NCI-H460 (cell line): ENCODE measurements around the gene NR3C1. TPM values are rescaled to one million over a fixed set of nuclear protein-coding genes. Genes with fewer than 3 reads are reported as not detected.

ENCODE experiments used
- DNase-seq: peaks from one replicate; pipeline ENCODE4 v3.0.0-alpha.2; 2016; ENCODE audit warnings: low read depth; ENCODE audit errors: extremely low read depth
- total RNA-seq: library from RNA; depleted of rRNA; stranded (reverse); fragments of >200 nt; shearing (Covaris generic); gene quantifications from 2 replicates; pipeline ENCODE4 v1.2.3, GENCODE V29; 2014

The NR3C1 gene
- total RNA-seq, 1 experiment from 2014 or later: 22.5 TPM

GRCh38 chr5:143244000-143244736, 159.3 kb downstream of the NR3C1 start:
- peak; percentile 84 for DNase-seq

- DNase-seq: no peak
These were observed 160.4 kb downstream of the NR3C1 start for GRCh38 chr5:143243103-143243502.

GRCh38 chr5:143241892-143242291, 161.6 kb downstream of the NR3C1 start:
- DNase-seq: no peak

DNA sequence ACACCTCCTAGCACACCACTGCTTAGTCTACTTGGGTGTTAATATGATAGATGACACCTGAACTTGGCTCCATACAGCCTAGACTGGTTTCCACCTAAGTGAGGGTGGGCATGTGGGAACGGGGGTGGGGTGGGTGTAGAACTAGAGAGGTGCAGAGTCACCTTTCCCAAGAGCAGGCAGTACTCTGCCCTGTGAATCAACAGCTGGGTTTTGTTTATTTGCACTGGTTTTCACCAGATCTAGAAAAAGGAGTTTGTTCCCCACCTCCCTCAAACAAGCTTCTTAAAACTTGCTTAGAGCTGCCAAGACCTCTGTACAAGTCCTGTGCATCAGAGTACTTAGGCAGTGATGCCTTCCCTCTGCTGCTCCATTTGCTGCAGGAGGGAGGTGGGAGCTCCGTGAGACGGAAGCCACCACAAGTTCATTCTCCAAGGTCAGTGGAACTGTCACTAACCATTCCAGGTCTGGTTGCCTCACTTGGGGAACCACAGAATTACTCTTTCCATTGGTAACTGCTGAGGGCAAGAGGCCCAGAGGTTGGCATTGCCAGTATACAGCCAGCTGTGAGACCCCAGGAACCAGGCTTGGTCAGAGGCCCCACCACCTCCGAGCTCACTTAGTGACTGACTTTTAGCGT, 163.5 kb downstream of the NR3C1 start:
- DNase-seq: no peak

DNA sequence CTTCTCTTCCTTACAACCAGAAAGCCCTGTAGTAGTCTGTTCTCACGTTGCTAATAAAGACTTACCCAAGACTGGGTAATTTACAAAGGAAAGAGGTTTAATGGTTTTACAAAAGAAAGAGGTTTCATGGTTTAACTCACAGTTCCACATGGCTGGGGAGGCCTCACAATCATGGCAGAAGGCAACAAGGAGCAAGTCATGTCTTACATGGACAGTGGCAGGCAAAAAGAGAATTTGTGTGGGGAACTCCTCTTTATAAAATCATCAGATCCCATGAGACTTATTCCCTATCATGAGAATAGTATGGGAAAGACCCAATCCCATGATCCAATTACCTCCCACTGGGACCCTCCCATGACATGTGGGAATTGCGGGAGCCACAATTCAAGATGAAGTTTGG, 164.9 kb downstream of the NR3C1 start:
- DNase-seq: no peak

DNA sequence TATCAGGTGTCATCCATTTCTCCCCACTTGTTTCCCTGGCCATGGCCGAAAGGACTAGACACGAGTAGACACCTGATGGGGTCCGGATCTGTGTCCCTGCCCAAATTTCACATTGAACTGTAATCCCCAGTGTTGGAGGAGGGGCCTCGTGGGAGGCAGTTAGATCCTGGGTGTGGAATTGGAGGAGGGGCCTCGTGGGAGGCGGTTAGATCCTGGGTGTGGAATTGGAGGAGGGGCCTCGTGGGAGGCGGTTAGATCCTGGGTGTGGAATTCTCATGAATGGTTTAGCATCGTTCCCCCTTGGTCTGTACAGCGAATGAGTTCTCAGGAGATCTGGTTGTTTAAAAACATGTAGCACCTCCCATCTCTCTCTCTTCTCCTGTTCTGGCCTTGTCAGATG, 165.8 kb downstream of the NR3C1 start:
- DNase-seq: no peak

DNA sequence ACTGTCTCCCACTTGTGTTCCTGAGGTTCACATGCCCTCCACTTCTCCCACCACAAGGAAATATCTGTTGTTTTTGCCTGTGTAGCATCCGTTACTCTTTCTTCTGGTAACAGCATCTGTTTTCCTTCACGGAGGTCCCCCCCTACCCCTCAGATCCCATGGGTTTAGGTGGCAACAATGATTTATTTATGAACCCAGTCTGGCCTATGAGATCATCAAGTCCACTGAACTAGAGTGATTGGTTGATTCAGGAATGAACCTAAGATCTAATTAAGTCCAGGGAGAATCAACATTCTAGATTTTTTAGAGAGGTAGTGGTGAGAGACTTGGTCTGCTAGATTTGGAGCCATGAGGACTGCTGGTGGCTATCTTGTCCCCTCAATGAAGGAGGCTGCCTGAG, 166.8 kb downstream of the NR3C1 start:
- no peak for DNase-seq

DNA sequence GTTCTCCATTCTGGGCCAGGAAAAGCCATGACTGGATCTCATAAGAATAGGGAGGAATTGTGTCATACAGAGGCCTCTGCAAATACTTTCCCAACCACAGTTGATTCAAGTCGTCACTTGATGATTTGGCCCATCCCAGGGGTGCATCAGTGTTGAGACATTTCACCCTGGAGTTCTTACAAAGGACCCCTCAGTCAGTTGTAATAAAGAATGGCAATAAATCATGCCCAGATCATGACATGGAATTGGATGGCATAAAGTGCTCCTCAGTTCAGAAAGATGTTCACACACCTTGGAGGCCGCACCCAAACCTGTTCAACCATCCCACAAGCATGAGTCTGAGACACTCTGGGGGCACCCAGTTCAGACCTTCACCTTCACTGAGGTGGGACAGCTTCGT, 168.1 kb downstream of the NR3C1 start:
- DNase-seq: no peak

DNA sequence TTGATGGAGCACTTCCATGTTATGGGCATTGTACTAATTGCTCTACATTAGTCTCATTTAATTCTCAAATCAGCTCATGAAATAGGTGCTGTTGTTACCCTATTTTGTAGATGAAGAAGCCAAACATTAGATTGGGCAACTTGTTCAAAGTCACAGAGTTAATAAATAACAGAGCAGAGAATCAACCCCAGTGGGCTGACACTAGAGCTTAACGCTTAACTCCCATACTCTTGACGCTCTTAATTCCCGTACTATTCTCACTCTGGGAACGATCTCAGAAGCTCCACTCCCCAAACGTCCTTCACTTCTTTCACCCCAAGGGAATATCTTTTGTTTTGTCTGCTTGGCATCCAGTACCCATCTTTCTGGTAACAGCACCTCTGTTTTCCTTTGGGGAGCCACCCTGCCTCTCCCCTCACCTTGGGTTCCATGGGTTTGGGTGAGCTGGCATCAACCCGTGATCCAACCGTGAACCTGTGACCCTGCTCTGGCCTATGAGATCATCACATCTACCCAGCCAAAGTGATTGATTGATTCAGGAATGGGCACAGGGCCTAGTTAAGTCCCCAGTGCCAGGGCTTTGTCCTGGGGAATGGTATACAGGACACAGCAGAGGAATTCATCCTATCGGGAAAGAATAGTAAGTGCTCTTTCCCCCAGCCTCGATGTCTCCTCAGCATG, 169.2 kb downstream of the NR3C1 start:
- DNase-seq: no peak

DNA sequence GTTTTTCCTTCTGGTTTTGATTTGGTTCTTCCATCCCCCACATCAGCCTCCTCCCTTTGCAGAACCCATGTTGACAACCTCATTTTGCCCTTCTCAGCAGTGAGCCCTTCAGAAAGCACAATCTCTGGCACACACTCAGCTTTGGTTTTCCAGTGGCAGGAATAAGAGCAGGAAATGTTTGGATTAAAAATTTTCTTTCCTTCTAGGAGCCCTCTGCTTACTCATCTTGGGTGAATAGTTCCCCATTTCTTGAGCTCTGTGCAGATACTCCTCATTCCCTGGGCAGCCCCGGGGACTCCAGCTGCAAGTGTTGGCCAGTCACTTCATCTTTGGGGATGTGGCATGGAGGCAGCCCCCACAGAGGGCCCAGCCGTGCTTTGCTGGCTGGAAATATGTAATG, 170.5 kb downstream of the NR3C1 start:
- DNase-seq: no peak

DNA sequence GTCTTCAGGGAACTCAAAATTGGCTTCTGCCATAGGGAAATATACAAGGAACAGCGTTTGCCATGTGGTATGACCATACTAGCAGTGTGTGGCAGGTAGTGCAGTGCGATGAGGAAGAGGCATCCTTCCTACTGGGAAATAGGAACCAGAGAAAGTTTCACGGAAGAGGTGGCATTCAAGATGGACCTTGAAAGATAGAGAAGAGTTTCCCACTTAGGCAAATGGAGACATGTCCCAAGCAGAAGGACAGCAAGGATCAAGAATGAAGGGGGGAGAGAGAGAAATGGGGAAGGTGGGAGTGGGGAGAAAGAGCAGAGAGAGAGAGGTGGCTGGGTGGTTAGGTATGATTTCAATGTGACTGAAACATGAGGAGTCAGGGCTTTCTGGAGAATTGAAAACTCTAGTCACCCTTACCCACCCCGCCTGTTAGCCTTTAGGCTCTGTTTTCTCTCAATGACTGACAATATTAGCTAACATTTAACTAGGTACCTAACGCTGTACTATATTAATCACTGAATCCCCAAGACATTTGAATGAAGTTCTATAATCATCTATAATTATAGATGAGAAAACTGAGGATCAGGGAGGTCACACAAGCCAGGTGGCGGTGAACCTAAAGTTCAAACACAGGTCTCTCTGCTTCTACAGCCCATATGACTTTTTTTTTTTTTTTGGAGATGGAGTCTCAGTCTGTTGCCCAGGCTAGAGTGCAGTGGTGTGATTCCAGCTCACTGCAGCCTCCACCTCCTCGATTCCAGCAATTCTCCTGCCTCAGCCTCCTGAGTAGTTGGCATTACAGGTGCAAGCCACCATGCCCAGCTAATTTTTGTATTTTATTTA, 171.3 kb downstream of the NR3C1 start:
- no peak for DNase-seq

- no peak for DNase-seq
These were observed 172.1 kb downstream of the NR3C1 start for GRCh38 chr5:143231416-143231815.

DNA sequence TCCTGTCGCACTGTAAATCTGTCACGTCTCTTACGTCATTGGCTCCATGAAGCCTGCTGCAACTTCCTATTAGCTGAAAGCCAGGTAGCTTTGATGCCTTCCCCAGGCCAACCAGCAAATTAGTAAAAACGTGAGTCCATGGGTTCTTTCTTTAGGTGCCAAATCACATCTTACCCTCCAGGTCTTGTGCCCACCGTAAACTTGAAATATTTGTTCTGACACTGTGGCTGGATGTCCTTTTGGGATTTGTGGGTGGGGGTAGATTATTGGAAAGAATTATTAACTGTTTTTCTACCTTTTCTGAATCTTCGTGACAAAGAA, 172.8 kb downstream of the NR3C1 start:
- no peak for DNase-seq

DNA sequence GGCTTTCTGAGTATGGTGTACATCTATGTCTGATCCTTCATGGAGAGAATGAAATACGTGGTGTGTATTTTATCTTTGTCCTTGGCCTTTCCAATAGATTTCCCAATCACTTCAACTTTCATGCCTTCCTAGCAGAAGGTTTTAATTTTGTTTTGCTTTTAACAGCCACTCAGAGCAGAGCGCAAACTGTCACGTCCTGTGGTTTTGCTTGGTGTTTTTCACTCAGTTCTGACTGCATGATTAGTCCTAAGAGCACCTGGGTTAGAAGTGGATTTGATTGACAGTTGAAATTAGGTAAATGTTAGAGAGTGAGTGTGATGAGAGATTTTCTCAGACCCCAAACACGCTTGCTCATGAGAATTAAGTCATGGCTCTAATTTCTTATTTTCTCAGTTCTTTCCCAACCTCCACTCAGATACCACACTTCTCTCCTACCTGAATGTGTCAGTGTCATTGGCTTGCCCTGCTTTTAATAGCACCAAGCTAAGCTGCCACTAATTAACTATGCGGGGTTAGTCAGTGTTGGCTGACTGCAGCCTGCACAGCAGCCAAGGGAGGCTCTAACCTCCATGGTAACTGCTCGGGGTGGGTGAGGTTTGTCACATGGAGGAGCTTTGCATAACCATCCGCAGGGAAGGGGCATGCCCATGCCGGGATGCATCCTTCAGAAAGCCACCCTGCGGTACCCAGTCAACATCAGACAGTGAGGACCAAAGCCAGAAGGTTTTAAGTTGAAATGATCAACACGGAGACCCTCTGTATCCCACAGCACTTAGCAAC, 173.4 kb downstream of the NR3C1 start:
- DNase-seq: no peak

GRCh38 chr5:143229426-143229895, 174.0 kb downstream of the NR3C1 start:
- no peak for DNase-seq

DNA sequence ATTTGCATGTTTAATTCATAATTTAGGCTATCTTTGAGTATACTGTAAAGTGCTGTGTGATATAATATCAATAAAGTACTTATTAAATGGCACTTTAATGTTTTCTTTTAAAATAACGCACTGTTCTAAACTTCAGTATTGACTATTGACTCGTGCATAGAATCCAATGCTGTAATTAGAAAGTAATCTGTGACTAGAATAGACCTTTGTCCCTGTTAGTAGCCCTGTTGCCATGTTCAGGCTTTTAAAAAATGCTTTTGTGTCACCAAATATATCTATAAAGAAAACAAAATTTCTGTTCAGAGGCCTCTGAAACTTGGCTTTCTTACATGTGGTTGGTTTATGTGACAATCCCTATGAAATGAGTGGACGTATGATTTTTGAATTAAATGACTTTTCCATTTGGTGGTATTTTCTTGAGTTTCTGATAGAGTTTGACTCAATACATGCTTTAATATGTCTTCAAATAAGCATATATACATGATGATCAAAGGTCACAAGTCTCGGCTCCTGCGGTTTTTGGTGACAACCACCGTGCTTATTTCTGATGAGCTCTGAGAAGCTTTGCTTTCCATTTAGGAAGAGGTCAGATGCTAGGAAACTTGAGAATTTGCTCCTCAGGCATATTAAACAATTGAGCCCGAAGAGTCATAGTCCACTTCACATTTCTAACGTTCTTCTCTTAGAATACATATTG, 174.7 kb downstream of the NR3C1 start:
- DNase-seq: no peak
